Ovary (tissue), 3 donors: ENCODE measurements around the gene CROCC2.

ENCODE experiments used
- EP300 ChIP-seq: sonication (generic); formaldehyde crosslinking; IDR thresholded peaks from one replicate; pipeline ENCODE4 v1.6.1; 2017; ENCODE audit warnings: antibody characterized with exemption
- POLR2A ChIP-seq: fragments of 450-650 bp; IDR thresholded peaks from one replicate; pipeline ENCODE4 v1.6.1; 2017; ENCODE audit warnings: antibody characterized with exemption, mild to moderate bottlenecking, moderate library complexity
- TF ChIP-seq, protein P1 (sequence below), 3 donors: fragments of 450-650 bp in 2 of 3; fragments of 200-600 bp in 1 of 3; IDR thresholded peaks; one replicate each; pipeline versions ENCODE4 v1.5.1 to v1.8.0; 2016 to 2022; ENCODE audit warnings: antibody characterized with exemption in 3 of 3, mild to moderate bottlenecking in 1 of 3
- donor health status: DM: no; HTN: no; CAD: no.

DNA sequence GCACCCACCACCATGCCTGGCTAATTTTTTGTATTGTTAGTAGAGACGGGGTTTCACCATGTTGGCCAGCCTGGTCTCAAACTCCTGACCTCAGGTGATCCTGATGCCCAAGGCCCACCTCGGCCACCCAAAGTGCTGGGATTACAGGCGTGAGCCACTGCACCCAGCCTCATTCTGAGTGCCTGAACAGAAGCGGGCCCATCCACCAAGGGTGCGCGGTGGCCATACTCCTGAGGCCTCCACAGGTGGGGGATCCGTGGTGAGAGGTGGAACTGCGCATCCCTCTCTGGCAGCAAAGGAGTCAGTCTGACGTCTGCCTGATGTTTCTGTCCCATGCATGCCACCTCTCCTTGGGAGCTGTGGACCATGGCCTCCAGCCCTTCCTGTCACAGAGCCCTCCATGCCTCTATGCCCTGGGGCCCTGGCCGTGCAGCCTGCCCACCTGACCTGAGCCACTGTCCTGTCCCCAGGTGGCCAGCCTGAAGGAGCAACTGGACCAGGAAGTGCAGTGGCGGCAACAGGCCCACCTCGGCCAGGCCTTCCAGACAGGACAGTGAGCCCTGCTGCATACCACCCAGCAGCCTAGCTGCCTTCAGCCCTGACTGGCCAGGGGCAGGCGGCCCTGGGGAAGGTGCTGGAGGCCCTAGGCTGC, 84.7 kb downstream of the CROCC2 start:
- TF ChIP-seq, protein P1, sequence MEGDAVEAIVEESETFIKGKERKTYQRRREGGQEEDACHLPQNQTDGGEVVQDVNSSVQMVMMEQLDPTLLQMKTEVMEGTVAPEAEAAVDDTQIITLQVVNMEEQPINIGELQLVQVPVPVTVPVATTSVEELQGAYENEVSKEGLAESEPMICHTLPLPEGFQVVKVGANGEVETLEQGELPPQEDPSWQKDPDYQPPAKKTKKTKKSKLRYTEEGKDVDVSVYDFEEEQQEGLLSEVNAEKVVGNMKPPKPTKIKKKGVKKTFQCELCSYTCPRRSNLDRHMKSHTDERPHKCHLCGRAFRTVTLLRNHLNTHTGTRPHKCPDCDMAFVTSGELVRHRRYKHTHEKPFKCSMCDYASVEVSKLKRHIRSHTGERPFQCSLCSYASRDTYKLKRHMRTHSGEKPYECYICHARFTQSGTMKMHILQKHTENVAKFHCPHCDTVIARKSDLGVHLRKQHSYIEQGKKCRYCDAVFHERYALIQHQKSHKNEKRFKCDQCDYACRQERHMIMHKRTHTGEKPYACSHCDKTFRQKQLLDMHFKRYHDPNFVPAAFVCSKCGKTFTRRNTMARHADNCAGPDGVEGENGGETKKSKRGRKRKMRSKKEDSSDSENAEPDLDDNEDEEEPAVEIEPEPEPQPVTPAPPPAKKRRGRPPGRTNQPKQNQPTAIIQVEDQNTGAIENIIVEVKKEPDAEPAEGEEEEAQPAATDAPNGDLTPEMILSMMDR (IDR thresholded peaks at IDR 0.05): no peak
- TF ChIP-seq POLR2A (no peak), EP300 (no peak)
